ENCODE data around the gene RECK. TPM values are rescaled to one million over a fixed set of nuclear protein-coding genes. Genes with fewer than 3 reads are reported as not detected.

RECK gene
- polyA plus RNA-seq, 3 donors: 1.6 to 11.5 (median 7.4) TPM

DNA sequence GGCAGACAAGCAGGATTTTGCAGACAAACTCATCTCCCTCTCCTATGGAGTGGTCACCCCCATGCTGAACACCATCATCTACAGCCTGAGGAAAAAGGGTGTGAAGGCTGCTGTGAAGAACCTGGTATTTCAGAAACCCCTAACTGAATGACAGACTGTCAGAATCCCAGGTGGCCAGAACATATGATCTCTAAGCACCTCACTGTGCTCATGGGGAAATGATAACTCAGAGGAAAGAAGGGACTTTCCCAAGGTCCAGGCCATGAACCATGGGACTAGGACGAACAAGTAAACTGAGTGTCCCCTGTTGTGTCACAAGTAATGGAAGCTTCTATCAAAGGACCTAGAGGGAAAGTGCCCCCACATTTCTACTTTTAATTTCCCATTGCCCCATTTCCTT lies 14.7 kb upstream of the RECK start:
- no peak overlapping the region for H3K27ac ChIP-seq (ENCODE audit: low read depth, low read length)
- WGBS, 3 donors: 89 to 96% (median 93%) methylated on average over 1 of the region's 1 CpG

DNA sequence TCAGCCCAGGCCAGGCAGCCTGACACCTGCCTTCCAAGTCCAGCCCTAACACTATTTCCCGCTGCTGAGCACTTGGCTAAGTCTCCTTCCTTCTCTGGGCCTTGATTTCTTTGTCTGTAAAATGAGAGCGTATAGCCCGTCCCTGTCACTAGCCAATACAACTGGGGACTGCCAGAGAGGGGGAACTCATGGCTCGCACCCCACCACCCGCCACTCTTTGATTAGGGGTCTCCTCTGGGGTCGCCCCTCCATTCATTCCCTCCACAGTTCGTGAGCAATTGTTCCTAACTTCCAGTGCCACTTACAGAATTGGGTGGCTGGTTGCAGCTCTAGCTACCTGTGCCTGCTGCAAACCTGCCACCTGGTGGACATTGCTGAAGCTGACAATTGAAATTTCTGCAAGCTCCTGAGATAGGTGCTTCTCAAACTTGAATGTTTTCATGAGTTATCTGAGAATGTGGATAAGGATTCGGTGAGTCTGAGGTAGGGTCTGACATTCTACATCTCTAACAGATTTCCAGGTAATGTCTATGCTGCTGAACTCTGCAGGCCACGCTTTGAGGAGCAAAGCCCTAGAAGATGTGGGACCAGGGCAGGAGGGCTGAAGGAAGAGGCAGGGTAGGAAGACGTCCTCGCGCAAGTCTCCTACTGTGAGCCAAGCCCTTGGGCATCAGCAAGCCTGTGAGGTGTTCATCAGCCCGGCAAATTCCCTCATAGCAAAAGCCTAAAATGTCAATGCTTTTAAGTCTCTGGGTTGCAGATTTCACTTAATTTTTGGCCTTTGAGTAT lies 13.3 kb upstream of the RECK start:
- 34 to 56% (median 55%) methylated on average over 13 of the region's 13 CpGs for WGBS, 3 donors
- H3K27ac ChIP-seq (ENCODE audit: low read depth, low read length): no peak overlapping the region

DNA sequence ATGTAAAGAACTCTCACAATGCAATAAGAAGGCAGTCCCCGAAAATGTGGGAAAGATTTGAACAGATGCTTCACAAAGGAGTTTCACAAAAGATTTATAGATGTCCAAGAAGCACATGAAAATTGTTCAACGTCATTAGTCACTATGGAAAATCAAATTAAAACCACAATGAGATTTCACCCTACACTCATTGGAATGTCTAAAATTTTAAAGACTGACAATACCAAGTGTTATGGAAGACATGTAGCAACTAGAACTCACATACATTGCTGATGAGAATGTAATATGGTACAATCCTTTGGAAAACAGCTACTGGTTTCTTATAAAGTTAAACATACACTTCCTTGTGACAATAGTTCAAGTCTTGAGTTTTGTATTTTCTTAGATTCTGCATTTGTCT lies 11.0 kb upstream of the RECK start:
- 61 to 96% (median 88%) methylated on average over 2 of the region's 2 CpGs for WGBS, 3 donors
- H3K27ac ChIP-seq (ENCODE audit: low read depth, low read length): no peak overlapping the region

DNA sequence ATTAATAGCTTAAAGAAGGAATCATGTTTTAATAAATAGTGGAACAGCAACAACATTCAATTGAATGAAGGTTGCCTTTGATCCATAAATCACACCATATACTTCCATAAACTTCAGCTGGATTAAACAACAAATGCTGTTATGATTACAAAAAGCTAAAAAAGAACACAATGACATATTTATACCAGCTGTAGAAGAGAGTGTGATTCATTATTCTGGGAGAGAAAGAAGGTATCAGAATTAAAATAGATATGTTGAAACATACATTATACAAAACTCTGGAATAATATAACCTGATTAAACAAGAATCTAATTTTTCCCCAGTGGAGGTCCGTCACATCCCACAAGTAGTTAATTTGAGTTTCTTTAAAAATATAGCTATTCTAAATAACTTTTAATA lies 7.5 kb upstream of the RECK start:
- whole genome bisulfite sequencing, 3 donors: 51 to 86% (median 81%) methylated on average over 1 of the region's 1 CpG
- H3K27ac ChIP-seq (ENCODE audit: low read depth, low read length): no peak overlapping the region

DNA sequence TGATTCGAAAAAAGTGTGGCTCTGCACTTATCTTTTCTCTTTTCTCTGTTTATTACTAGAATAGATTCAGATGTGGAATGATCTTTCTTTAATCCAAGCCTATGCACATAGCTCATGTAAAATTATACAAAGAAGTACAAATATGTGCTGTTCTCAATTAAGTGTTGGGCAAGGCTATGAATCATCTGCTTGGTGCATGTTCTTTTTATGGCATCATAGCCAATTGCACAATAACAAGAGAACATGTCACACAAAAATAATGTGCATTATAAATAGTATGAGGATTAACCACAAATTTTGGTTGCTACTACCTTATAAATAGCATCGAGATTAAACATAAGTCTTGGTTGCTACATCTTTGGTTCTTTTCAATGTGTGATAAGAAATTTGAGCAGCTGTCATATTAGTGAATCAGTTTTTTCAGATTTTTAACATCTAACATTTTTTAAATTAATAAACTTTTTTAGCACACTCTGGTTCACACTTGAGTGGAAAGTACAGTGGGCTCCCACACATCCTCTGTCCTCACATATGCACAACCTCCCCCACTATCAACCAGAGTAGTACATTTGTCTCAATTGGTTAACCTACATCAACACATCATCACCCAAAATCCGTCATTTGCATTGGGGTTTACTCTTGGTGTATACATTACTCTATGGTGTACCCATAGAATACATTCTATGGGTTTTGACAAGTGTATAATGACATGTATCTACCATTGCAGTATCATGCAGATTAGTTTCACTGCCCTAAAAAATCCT lies 6.8 kb upstream of the RECK start:
- 57 to 60% (median 57%) methylated on average over 3 of the region's 3 CpGs for WGBS, 3 donors
- H3K27ac ChIP-seq (ENCODE audit: low read depth, low read length): no peak overlapping the region

DNA sequence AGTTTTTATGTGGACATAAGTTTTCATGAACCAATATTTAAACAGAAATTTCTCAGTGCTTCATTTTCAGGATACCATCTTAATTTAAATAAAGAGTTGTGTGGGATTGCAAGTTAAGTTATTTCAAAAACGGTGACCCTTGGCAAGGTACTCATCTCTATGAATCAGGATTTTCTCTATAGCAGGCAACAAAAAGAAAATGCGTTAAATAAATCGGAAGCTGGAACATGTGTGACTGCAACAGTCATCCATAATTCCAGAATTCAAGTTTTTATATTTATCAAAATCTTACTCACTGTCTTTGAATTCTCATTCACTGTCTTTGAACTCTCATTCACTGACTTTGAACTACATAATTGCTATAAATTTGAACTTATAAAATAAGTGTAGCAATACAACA lies 5.8 kb upstream of the RECK start:
- 79 to 91% (median 91%) methylated on average over 3 of the region's 3 CpGs for WGBS, 3 donors
- H3K27ac ChIP-seq (ENCODE audit: low read depth, low read length): no peak overlapping the region

DNA sequence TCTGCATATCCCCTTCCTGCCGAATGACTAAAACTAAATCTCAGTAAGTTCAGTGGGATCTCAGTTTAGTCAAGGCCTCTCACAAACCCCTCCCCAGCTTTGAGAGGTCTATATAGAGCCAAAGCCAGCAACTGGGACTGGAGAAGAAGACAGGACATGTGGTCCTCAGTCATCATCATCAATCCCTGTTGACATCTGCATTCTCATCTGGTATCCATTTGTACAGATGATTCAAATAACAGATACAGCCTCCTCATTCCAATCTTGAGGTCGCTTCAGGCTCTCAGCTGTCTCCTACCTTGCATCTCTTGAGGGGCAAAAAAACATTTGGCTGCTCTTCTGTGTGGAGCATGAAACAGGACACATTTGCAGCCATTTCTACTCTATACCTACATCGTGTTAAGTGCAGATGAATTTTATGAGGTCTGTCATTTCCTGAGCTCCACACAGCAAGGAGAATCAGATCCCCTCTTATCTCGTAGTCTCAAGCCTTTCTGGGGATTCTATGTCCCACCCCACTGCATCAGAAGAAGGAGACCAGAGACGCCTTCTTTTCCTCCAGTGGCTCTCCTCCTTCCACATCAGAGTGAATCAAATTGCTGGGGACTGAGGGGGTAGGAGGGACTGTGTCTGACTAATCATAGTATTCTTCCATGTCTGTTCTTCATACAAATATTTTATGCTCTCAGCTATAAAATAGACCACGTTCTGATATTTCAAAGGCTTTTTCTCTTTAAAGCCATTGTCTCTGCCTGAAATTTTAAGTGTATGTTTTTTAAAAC lies 4.7 kb upstream of the RECK start:
- no peak overlapping the region for H3K27ac ChIP-seq (ENCODE audit: low read depth, low read length)
- 77 to 84% (median 83%) methylated on average over 6 of the region's 6 CpGs for WGBS, 3 donors

DNA sequence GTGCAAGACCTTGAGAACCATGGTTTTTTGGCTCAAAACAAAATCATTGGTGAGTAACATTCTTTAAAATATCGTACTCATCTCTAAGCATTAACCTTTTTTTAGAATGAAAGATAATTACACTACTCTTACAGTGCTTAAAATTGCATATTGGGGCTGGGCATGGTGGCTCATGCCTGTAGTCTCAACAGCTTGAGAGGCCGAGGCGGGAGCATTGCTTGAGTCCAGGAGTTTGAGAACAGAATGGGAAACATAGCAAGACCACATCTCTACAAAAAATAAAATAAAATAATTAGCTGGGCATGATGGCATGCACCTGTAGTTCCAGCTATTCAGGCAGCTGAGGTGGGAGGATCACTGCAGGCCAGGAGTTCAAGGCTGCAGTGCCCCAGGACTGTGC lies 2.9 kb upstream of the RECK start:
- 94 to 96% (median 94%) methylated on average over 3 of the region's 3 CpGs for WGBS, 3 donors

DNA sequence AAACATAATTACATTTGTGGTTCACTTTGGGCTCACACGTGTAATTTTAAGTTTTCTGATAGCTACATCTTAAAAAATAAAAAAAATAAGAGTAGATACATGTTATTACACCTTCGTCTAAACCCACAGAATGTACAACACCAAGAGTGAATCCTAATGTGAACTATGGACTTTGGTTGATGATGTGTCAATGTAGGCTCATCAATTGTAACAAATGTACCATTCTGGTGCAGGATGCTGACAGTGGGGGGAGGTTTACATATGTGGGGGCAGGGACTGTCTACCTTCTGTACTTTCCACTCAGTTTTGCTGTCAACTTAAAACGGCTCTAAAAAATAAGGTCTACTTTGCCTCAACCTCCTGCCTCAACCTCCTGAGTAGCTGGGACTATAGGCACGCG lies 2.5 kb upstream of the RECK start:
- no peak overlapping the region for H3K27ac ChIP-seq (ENCODE audit: low read depth, low read length)
- 87 to 94% (median 88%) methylated on average over 5 of the region's 5 CpGs for WGBS, 3 donors

More for the DNA sequence above, 2.9 kb upstream of the RECK start:
- H3K27ac ChIP-seq (ENCODE audit: low read depth, low read length): no peak overlapping the region

DNA sequence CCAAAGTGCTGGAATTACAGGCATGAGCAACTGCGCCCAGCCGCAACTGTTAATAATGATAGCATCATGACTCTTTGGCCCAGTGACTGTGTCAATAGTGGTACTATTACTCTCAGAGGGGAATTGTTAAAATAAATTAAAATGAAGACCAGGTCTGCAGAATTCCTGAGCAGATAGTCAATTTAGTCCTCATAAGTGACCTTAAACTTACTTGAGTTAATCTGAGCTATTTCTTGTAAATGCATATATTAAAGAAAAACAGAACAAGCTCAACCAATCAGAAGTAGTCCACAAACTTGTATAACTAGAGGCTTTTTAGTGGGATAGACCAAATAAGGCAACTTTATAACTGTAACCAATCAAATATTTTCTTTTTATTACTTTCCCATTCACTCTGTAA lies 1.7 kb upstream of the RECK start:
- WGBS, 3 donors: 94 to 98% (median 98%) methylated on average over 2 of the region's 2 CpGs
- H3K27ac ChIP-seq (ENCODE audit: low read depth, low read length): no peak overlapping the region

DNA sequence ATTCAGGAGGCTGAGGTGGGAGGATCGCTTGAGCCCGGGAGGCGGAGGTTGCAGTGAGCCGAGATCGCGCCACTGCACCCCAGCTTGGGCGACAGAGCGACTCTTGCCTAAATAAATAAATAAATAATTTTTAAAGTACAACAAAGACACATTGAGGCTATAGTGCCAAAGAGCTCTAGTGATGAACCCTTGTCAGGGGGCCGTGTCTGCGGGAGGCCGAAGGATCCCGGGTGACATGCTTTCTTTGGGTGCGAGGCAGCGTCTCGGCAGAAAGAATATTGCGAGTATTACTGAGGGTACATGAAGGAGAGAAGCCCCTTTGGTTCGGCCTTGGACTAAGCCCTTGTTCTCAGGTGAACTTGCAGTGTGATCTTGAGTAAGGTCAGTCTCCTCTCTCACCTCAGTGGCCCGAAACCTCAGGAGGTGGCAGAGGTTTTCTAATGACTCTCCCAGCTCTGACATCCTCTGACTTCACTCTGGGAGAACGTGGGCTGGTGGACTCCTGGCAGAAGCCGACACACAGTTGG lies 397 bp upstream of the RECK start:
- H3K27ac ChIP-seq (ENCODE audit: low read depth, low read length): no peak overlapping the region
- 41 to 65% (median 63%) methylated on average over 20 of the region's 20 CpGs for WGBS, 3 donors

DNA sequence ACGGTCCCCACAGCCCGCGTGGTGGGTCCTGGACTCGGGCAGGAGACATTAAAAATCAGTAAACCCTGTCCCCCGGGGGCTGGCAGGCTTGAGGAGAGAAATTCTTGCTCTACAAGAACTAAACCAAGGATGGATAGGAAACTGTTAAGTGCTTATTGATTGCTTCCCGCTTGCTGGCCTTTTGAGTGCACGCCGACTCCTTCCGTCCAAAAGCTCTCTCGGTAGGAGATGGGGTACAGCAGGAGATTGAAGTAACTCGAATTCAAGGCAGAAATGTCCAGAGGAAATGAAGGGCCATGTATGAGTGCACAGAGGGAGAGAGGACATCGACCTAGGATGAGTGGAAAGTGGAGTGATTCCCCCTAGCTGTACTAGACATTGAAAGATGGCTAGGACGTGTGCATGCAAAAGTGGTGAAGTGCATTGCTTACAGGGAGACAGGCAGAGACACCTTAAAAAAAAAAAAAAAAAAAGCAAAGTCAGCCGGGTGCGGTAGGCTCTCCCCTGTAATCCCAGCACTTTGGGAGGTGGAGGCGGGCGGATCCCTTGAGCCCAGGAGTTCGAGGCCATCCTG lies 923 bp downstream of the RECK start:
- WGBS, 3 donors: 13 to 21% (median 15%) methylated on average over 17 to 18 of the region's 18 CpGs
- no peak overlapping the region for H3K27ac ChIP-seq (ENCODE audit: low read depth, low read length)

DNA sequence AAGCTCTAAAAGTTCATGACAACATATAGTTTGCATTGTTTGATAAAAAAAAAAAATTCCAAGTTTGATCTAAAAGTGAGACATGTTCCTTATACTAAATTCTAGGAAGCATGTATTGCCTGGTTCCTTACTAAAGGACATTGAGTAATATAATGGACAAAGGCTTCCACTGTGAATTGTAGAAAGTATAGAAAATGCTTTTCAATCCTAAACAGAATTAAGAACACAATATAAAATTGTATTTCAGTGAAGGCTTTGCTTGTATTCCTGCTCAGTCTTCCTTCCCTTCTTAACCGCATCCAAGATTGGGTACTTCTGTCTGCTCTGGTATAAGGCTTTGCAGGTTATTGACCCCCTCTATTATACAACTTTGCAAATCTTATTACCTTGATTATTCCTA lies 2.4 kb downstream of the RECK start:
- WGBS, 3 donors: 93 to 100% (median 98%) methylated on average over 1 of the region's 1 CpG
- H3K27ac ChIP-seq (ENCODE audit: low read depth, low read length): no peak overlapping the region

DNA sequence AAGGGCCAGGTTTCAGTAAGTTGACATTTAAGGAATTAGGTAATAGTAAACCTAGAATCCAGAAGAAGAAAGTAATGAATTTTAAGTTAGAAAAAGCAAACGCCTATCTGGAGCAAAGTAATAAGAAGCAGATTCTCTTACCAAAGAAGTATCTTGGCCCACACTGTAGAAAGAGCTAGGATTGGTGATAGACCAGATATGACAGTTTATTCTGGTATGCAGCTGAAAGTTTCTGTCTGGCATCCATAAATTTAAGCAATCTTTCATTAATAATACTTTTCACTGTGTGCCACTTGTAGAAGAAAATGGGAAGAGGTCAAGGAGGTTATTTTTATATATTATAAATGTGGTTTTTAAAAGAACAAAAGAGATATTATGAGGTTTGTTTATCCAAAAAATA lies 3.0 kb downstream of the RECK start:
- no peak overlapping the region for H3K27ac ChIP-seq (ENCODE audit: low read depth, low read length)
- 60 to 85% (median 68%) methylated on average over 1 of the region's 1 CpG for WGBS, 3 donors

DNA sequence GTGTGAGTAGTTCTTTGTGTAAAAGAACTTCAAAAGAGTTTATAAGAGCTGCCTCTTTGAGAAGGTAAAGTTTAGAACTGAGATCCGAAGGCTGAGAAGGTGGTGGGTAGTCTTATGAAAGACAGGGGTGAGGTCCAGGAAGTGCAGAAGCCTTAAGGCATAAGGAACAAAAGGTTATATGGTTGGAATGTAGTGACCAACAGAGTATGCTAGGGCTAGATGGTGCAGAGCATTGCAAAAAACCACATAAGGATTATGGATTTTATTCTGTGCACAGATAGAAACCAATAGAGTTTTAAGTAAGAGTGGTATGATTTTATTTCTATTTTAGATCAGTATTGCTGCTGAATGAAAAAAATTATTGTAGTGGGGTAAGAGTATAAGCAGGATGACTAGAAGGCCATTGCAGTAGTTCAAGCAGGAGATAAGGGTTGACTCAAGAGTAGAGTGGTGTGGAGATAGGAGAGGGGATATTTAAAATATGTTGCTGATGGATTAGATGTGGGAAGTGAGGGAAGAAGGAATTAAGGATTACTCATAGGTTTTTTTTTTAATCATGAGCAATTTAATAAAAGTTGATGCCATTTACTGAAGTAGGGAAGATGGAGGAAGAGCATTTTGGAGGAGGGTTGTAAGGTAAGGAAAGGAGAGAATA lies 3.7 kb downstream of the RECK start:
- WGBS, 3 donors: 81 to 86% (median 85%) methylated on average over 1 of the region's 1 CpG
- H3K27ac ChIP-seq (ENCODE audit: low read depth, low read length): no peak overlapping the region

DNA sequence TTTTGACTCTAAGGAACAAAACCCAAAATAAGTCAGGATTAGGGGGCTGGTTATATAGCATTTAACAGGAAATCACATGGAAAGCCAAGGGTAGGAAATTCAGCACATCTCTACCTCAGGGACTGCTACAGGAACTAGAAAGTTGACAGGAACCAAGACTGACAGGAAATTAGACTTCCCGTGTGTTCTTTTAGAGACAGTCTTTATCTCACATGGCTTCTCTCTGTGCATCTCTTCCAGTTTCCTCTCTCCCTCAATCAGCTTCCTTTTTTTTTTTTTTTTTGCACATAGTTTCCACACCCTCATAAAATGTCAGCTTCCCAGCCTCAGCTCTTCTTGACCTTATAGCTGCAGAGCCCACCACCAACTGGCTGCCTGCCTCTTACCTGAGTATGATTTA lies 4.8 kb downstream of the RECK start:
- WGBS, 3 donors: 21 to 56% (median 23%) methylated on average over 1 of the region's 1 CpG
- H3K27ac ChIP-seq (ENCODE audit: low read depth, low read length): no peak overlapping the region

DNA sequence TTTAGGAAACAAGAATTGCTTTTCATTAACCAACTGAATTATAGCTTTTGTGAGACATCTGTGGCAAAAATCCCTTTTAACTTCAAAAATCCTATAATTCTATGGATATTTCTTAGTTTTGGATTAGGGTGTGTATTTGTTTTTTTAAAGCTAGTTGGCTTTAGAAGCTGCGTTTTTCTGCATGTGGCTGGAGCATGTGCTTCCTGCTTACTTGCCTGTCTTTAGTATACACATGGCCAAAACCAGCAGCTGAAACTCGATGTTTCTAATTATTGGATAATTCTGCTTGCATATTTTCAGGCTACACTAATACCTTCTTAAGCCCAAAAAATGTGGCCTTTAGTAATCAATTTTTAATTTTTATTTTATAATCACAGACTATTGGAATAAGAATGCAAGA lies 8.9 kb downstream of the RECK start:
- no peak overlapping the region for H3K27ac ChIP-seq (ENCODE audit: low read depth, low read length)
- 43 to 77% (median 48%) methylated on average over 2 of the region's 2 CpGs for WGBS, 3 donors

DNA sequence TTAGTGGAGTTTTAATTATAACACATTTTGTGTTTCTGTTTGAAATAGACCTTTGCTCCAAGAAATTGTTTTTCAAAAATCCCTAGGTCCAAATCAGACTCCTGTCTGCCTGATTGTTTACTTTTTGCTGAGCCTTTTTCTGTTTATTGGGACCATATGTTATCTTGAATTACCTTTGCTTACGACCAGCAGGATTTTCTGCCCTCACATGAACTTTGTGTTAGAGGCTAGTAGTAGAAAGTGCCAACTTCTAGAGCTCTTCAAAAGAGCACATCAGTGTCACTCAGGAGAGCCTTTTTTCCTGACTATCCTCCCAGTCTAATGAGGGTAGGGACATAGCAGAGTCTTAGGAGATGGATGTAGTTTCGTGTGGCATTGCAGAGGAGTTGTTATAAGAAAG lies 10.2 kb downstream of the RECK start:
- WGBS, 3 donors: 53 to 86% (median 61%) methylated on average over 2 of the region's 2 CpGs
- no peak overlapping the region for H3K27ac ChIP-seq (ENCODE audit: low read depth, low read length)

Data from adipose tissue (tissue), 3 donors.